Measurements from ENCODE around the gene DPYD. TPM values are rescaled to one million over a fixed set of nuclear protein-coding genes. Genes with fewer than 3 reads are reported as not detected.

The DPYD gene
- total RNA-seq, 1 donor from 2014 or later = 8.5 TPM

- Mint-ChIP-seq H3K4me1 (ENCODE audit: unreplicated experiment) (no peaks in the 10 kb centered on the region), H3K27ac (no peak overlapping the region), H3K36me3 (no peaks in the 10 kb centered on the region), H3K4me3 (no peak overlapping the region), H3K27me3 (no peaks in the 10 kb centered on the region), H3K9me3 (peaks cover 6% of the 10 kb centered on the region)
- TF ChIP-seq, protein P1, sequence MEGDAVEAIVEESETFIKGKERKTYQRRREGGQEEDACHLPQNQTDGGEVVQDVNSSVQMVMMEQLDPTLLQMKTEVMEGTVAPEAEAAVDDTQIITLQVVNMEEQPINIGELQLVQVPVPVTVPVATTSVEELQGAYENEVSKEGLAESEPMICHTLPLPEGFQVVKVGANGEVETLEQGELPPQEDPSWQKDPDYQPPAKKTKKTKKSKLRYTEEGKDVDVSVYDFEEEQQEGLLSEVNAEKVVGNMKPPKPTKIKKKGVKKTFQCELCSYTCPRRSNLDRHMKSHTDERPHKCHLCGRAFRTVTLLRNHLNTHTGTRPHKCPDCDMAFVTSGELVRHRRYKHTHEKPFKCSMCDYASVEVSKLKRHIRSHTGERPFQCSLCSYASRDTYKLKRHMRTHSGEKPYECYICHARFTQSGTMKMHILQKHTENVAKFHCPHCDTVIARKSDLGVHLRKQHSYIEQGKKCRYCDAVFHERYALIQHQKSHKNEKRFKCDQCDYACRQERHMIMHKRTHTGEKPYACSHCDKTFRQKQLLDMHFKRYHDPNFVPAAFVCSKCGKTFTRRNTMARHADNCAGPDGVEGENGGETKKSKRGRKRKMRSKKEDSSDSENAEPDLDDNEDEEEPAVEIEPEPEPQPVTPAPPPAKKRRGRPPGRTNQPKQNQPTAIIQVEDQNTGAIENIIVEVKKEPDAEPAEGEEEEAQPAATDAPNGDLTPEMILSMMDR (conservative IDR thresholded peaks at IDR 0.05) = no peak
- DNase-seq (ENCODE audit: extremely low spot score, unreplicated experiment) = no peak
Observed at GRCh38 chr1:97041026-97041425, 879.8 kb downstream of the DPYD start.

DNA sequence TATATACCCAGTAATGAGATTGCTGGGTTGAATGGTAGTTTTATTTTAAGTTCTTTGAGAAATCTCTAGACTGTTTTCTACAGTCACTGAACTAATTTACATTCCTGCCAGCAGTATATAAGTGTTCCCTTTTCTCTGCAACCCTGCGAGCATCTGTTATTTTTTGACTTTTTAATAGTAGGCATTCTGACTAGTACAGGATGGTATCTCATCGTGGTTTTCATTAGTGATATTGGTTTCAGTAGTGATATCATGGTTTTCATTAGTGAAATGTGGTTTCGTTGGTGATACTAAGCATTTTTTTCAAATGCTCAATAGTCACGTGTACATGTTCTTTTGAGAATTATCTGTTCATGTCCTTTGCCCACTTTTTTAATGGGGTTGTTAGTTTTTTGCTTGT, 882.4 kb downstream of the DPYD start:
- H3K27me3 Mint-ChIP-seq = no peaks in the 10 kb centered on the region
- H3K9me3 Mint-ChIP-seq = peaks cover 6% of the 10 kb centered on the region
- no peak overlapping the region for H3K27ac Mint-ChIP-seq
- no peak overlapping the region for H3K4me3 Mint-ChIP-seq
- no peaks in the 10 kb centered on the region for H3K36me3 Mint-ChIP-seq
- TF ChIP-seq, protein P1 (conservative IDR thresholded peaks at IDR 0.05) = no peak
- no peak for DNase-seq (ENCODE audit: extremely low spot score, unreplicated experiment)
- no peaks in the 10 kb centered on the region for H3K4me1 Mint-ChIP-seq (ENCODE audit: unreplicated experiment)

DNA sequence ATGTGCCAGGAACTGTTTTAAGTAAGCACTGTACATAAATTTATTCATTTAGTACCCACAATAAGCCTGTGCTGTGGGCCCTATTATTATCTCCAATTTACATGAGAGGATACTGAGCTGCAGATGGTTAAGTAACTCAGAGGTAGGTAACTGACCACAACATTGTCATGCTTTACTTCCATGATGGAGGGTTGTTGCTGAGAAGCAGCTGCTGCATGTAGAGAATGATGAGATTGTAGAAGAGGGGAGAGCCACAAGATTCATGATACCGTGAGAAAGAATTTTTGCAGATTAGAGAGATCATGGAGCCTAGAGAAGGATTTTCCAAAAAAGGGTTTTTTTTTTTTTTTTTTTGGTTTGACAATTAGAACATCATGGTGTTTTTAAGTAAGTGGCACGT, 886.2 kb downstream of the DPYD start:
- DNase-seq (ENCODE audit: extremely low spot score, unreplicated experiment) = no peak
- Mint-ChIP-seq H3K27me3 (no peaks in the 10 kb centered on the region), H3K4me1 (ENCODE audit: unreplicated experiment) (no peaks in the 10 kb centered on the region), H3K9me3 (peaks cover 4% of the 10 kb centered on the region), H3K36me3 (no peaks in the 10 kb centered on the region), H3K27ac (no peak overlapping the region), H3K4me3 (no peak overlapping the region)
- TF ChIP-seq, protein P1 (conservative IDR thresholded peaks at IDR 0.05) = no peak

- Mint-ChIP-seq H3K27me3 (no peaks in the 10 kb centered on the region), H3K4me3 (no peak overlapping the region), H3K27ac (no peak overlapping the region), H3K9me3 (no peaks in the 10 kb centered on the region), H3K4me1 (ENCODE audit: unreplicated experiment) (no peaks in the 10 kb centered on the region), H3K36me3 (no peaks in the 10 kb centered on the region)
- DNase-seq (ENCODE audit: extremely low spot score, unreplicated experiment) = no peak
- TF ChIP-seq, protein P1 (conservative IDR thresholded peaks at IDR 0.05) = no peak
Observed at GRCh38 chr1:97033949-97034348, 886.9 kb downstream of the DPYD start.
